ENCODE data around the gene CYTH2.

DNA sequence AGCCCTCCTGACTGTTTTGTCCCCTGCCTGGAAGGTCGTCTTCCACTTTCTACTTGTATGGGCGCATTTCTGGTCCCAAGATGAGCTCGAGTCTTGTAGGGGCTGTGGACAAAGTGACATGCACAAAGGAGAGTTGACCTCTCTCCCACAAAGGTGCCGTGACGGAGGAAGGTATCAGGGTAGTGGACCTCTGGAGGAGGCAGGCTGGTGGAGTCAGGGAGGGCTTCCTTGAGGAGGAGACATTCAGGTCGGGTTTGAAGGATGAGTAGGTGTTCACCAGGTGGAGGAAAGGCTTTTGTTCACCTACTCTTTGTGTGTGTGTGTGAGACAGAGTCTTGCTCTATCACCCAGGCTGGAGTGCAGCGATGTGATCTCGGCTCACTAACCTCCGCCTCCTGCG, 1.7 kb downstream of the CYTH2 start:
- TF ChIP-seq CTCF (IDR thresholded peaks at IDR 0.05; ENCODE audit: poor library complexity, severe bottlenecking) (no peak), POLR2AphosphoS5 (IDR thresholded peaks at IDR 0.05) (no peak), TAF1 (IDR thresholded peaks at IDR 0.05; ENCODE audit: low read depth) (no peak), REST (IDR thresholded peaks at IDR 0.05; ENCODE audit: borderline replicate concordance) (no peak)
